ENCODE data around the gene POLR1C.

The POLR1C gene

DNA sequence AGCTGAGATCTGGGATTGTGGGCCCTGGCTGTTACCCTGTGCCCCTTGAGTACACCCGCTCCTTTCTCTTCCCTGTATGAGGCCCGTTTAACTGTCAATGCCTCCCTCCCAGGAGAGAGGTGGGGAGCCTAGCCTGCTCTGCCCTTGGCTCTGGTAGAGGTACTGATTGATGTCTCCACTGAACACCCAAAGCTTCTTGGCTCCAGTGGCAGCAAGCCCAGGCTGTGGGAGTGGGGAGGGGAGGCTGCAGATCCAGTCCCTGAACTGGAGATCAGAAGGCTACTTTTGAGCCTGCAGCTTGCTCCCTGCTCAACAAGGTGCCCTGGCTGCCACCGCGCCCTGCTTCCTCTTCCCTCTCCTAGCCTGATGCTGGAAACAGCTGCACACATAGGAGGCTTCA lies 14.2 kb upstream of the POLR1C start:
- no peak for DNase-seq (ENCODE audit: low read depth in 1 of 2, low spot score in 1 of 2)
- TF ChIP-seq, protein P1, sequence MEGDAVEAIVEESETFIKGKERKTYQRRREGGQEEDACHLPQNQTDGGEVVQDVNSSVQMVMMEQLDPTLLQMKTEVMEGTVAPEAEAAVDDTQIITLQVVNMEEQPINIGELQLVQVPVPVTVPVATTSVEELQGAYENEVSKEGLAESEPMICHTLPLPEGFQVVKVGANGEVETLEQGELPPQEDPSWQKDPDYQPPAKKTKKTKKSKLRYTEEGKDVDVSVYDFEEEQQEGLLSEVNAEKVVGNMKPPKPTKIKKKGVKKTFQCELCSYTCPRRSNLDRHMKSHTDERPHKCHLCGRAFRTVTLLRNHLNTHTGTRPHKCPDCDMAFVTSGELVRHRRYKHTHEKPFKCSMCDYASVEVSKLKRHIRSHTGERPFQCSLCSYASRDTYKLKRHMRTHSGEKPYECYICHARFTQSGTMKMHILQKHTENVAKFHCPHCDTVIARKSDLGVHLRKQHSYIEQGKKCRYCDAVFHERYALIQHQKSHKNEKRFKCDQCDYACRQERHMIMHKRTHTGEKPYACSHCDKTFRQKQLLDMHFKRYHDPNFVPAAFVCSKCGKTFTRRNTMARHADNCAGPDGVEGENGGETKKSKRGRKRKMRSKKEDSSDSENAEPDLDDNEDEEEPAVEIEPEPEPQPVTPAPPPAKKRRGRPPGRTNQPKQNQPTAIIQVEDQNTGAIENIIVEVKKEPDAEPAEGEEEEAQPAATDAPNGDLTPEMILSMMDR (IDR thresholded peaks at IDR 0.05; ENCODE audit: insufficient read depth, low read length) = no peak
- TF ChIP-seq REST (IDR thresholded peaks at IDR 0.05; ENCODE audit: insufficient replicate concordance, low read depth) = no peak
- TF ChIP-seq SPI1 (IDR thresholded peaks at IDR 0.05; ENCODE audit: borderline replicate concordance, low read depth) = no peak
- no peak for TF ChIP-seq POLR2AphosphoS5 (IDR thresholded peaks at IDR 0.05; ENCODE audit: low read depth)
- no peak for TF ChIP-seq GABPA (IDR thresholded peaks at IDR 0.05; ENCODE audit: low read depth)
- Histone ChIP-seq H3K4me3 (replicated peaks; ENCODE audit: insufficient read depth, low read length) (no peak overlapping the region), H3K27ac (replicated peaks) (no peak overlapping the region), H3K27me3 (ENCODE audit: insufficient read depth, poor library complexity, severe bottlenecking) (no peaks in the 10 kb centered on the region)

DNA sequence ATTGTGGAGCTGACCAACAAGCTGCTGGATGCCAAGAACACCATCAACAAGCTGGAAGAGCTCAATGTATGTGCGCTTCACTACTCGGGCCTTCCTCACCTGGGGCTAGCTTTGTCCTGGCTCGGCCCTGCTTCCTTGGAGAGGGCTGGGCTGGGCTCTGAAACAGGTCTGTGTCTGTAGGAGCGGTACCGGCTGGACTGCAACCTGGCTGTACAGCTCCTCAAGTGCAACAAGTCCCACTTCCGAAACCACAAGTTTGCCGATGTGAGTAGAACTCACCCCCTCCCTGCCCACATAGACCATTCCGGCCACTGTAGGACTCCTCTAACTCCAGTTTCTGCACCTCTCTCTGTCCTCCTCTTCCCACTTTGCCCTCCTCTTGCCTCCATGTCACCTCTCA lies 13.4 kb upstream of the POLR1C start:
- DNase-seq (ENCODE audit: low read depth in 1 of 2, low spot score in 1 of 2) = no peak
- TF ChIP-seq GABPA (IDR thresholded peaks at IDR 0.05; ENCODE audit: low read depth) (no peak), POLR2AphosphoS5 (IDR thresholded peaks at IDR 0.05; ENCODE audit: low read depth) (no peak), SPI1 (IDR thresholded peaks at IDR 0.05; ENCODE audit: borderline replicate concordance, low read depth) (no peak), REST (IDR thresholded peaks at IDR 0.05; ENCODE audit: insufficient replicate concordance, low read depth) (no peak)
- TF ChIP-seq, protein P1 (IDR thresholded peaks at IDR 0.05; ENCODE audit: insufficient read depth, low read length) = no peak
- Histone ChIP-seq H3K4me3 (replicated peaks; ENCODE audit: insufficient read depth, low read length) (no peak overlapping the region), H3K27me3 (ENCODE audit: insufficient read depth, poor library complexity, severe bottlenecking) (no peaks in the 10 kb centered on the region), H3K27ac (replicated peaks) (no peak overlapping the region)

- no peak for TF ChIP-seq GABPA (IDR thresholded peaks at IDR 0.05; ENCODE audit: low read depth)
- no peak for TF ChIP-seq REST (IDR thresholded peaks at IDR 0.05; ENCODE audit: insufficient replicate concordance, low read depth)
- no peak for TF ChIP-seq SPI1 (IDR thresholded peaks at IDR 0.05; ENCODE audit: borderline replicate concordance, low read depth)
- TF ChIP-seq, protein P1 (IDR thresholded peaks at IDR 0.05; ENCODE audit: insufficient read depth, low read length) = no peak
- no peak for TF ChIP-seq POLR2AphosphoS5 (IDR thresholded peaks at IDR 0.05; ENCODE audit: low read depth)
- no peak for DNase-seq (ENCODE audit: low read depth in 1 of 2, low spot score in 1 of 2)
- no peak overlapping the region for H3K4me3 ChIP-seq (replicated peaks; ENCODE audit: insufficient read depth, low read length)
- H3K27me3 ChIP-seq (ENCODE audit: insufficient read depth, poor library complexity, severe bottlenecking) = peaks cover 3% of the 10 kb centered on the region
- no peak overlapping the region for H3K27ac ChIP-seq (replicated peaks)
Measured at GRCh38 chr6:43504756-43505593, 11.9 kb upstream of the POLR1C start.

All from HL-60 (cell line).